B cell (primary cell): ENCODE results near the gene GALNT17. TPM values are rescaled to one million over a fixed set of nuclear protein-coding genes. Genes with fewer than 3 reads are reported as not detected.

Experiments used
- ATAC-seq: fragments of 200-7000 bp; cut with Tn5 transposase; one replicate; pipeline ENCODE4 v1.10.0; 2021; ENCODE audit warnings: low read depth, mild to moderate bottlenecking, moderate number of reproducible peaks, moderate library complexity
- CTCF ChIA-PET: fragments of 350-600 bp; sonication (Branson Sonifier 250); formaldehyde crosslinking; loops from one replicate; lab custom pipeline; 2021; ENCODE audit warnings: antibody characterized with exemption, inconsistent platforms; lab: Charles Lee
- POLR2A ChIA-PET: fragments of 350-600 bp; sonication (Branson Sonifier 250); formaldehyde crosslinking; loops from one replicate; lab custom pipeline; 2021; ENCODE audit warnings: antibody characterized with exemption; lab: Charles Lee
- DNase-seq: peaks from one replicate; pipeline ENCODE4 v3.0.0; 2013
- H2AFZ ChIP-seq: 2 replicates; pipeline ENCODE4 v1.6.1; 2012; ENCODE audit warnings: mild to moderate bottlenecking, low read depth, low read length; ENCODE audit not compliant: insufficient read depth, poor library complexity, severe bottlenecking
- H3K27ac ChIP-seq, 2 donors: 1 replicate in 1 of 2; 2 replicates in 1 of 2; pipeline ENCODE4 v1.5.1; 2012 to 2013; ENCODE audit warnings: low read length in 2 of 2, mild to moderate bottlenecking in 2 of 2, moderate library complexity in 1 of 2
- H3K27me3 ChIP-seq, 4 experiments: fragments of 200-600 bp in 1 of 4; sonication (generic) in 1 of 4; replicated peaks in 1 of 4; 1 replicate in 2 of 4; 2 replicates in 2 of 4; pipeline versions ENCODE4 v1.6.1 to v1.7.0; 2013 to 2016; ENCODE audit warnings: low read length in 3 of 4, mild to moderate bottlenecking in 2 of 4, mixed read lengths in 1 of 4, moderate library complexity in 1 of 4; ENCODE audit not compliant: insufficient read depth in 4 of 4, control insufficient read depth in 3 of 4; ENCODE audit errors: control extremely low read depth in 1 of 4
- H3K36me3 ChIP-seq, 2 experiments: replicated peaks in 1 of 2; 1 replicate in 1 of 2; 2 replicates in 1 of 2; pipeline versions ENCODE4 v1.6.1 to v1.7.1; 2013; ENCODE audit warnings: low read length in 1 of 2; ENCODE audit not compliant: insufficient read depth in 2 of 2, control insufficient read depth in 1 of 2; ENCODE audit errors: control extremely low read depth in 1 of 2, extremely low read depth in 1 of 2
- H3K4me1 ChIP-seq, 2 donors: fragments of 200-600 bp in 1 of 2; sonication (generic) in 1 of 2; 1 replicate in 1 of 2; 2 replicates in 1 of 2; pipeline versions ENCODE4 v1.5.1 to v1.6.1; 2013 to 2017; ENCODE audit warnings: low read length in 2 of 2; ENCODE audit not compliant: control insufficient read depth in 2 of 2, insufficient read depth in 2 of 2
- H3K4me2 ChIP-seq: replicated peaks from 2 replicates; pipeline ENCODE3; 2012; ENCODE audit warnings: mild to moderate bottlenecking, low read depth, low read length; ENCODE audit not compliant: poor library complexity, severe bottlenecking
- H3K4me3 ChIP-seq, 5 experiments: fragments of 200-600 bp in 1 of 5; sonication (generic) in 1 of 5; 1 replicate in 3 of 5; 2 replicates in 2 of 5; pipeline versions ENCODE4 v1.5.1 to v1.7.0; 2011 to 2016; ENCODE audit warnings: low read length in 4 of 5, mild to moderate bottlenecking in 4 of 5, low read depth in 2 of 5, control low read depth in 1 of 5, moderate library complexity in 1 of 5; ENCODE audit not compliant: insufficient read depth in 1 of 5; ENCODE audit errors: control extremely low read depth in 1 of 5, extremely low read depth in 1 of 5
- H3K79me2 ChIP-seq: fragments of 200-600 bp; sonication (generic); one replicate; pipeline ENCODE4 v1.6.0; 2016; ENCODE audit warnings: low read length; ENCODE audit not compliant: control insufficient read depth, insufficient read depth
- H3K9ac ChIP-seq: fragments of 200-600 bp; sonication (generic); 2 replicates; pipeline ENCODE4 v1.6.1; 2017; ENCODE audit warnings: mild to moderate bottlenecking, low read length, moderate library complexity
- H3K9me3 ChIP-seq, 3 donors: one replicate each; pipeline versions ENCODE4 v1.6.1 to v1.7.1; 2013; ENCODE audit warnings: low read length in 2 of 3; ENCODE audit not compliant: control insufficient read depth in 2 of 3, insufficient read depth in 1 of 3; ENCODE audit errors: control extremely low read depth in 1 of 3
- H4K20me1 ChIP-seq: 2 replicates; pipeline ENCODE4 v1.6.0; 2012; ENCODE audit warnings: mild to moderate bottlenecking, low read length; ENCODE audit not compliant: insufficient read depth, control insufficient read depth, poor library complexity, severe bottlenecking
- H3K27ac Mint-ChIP-seq: one replicate; pipeline ENCODE4 v1.8.0; 2021; ENCODE audit warnings: mixed read lengths
- H3K27me3 Mint-ChIP-seq: one replicate; pipeline ENCODE4 v1.8.0; 2021; ENCODE audit warnings: mixed read lengths
- H3K4me1 Mint-ChIP-seq: one replicate; pipeline ENCODE4 v1.8.0; 2021; ENCODE audit warnings: mixed read lengths
- H3K4me3 Mint-ChIP-seq: one replicate; pipeline ENCODE4 v1.8.0; 2021; ENCODE audit warnings: mixed read lengths
- H3K9me3 Mint-ChIP-seq: one replicate; pipeline ENCODE4 v1.8.0; 2022; ENCODE audit warnings: mixed read lengths; ENCODE audit not compliant: insufficient read depth
- CTCF ChIP-seq: fragments of 200-600 bp; IDR thresholded peaks from one replicate; pipeline ENCODE4 v1.8.0; 2022; ENCODE audit warnings: antibody characterized with exemption, mild to moderate bottlenecking
- EZH2 ChIP-seq: IDR thresholded peaks from 2 replicates; pipeline ENCODE4 v1.6.1; 2012; ENCODE audit warnings: borderline replicate concordance, low read depth, mild to moderate bottlenecking, moderate library complexity, low read length; ENCODE audit not compliant: insufficient read depth, poor library complexity, severe bottlenecking
- WGBS: methylation state at CpG from one replicate; pipeline ENCODE4 v1.1.5; 2013; ENCODE audit warnings: missing lambda C conversion rate; ENCODE audit not compliant: insufficient coverage; 5-methylcytosine and 5-hydroxymethylcytosine counted together
- intact Hi-C: fragments of 100-400 bp; cut with micrococcal nuclease; formaldehyde crosslinking; loops from one replicate; pipeline ENCODE4 v1.10.0; 2022
- polyA plus RNA-seq: library from polyadenylated mRNA; depleted of rRNA; stranded (reverse); fragments of >200 nt; gene quantifications from 2 replicates; pipeline ENCODE4 v1.2.3, GENCODE V29; 2012
- total RNA-seq, 2 donors: library from RNA; stranded (reverse); fragments of 120-200 nt in 1 of 2; gene quantifications; 1 replicate in 1 of 2; 2 replicates in 1 of 2; pipeline versions ENCODE4 v1.2.3 to v1.2.4, GENCODE V29; 2013 to 2022

Gene GALNT17
- total and polyA plus RNA-seq, 2 donors (not counting 1 experiment from before 2014, with no cell fraction given), result not detected

DNA sequence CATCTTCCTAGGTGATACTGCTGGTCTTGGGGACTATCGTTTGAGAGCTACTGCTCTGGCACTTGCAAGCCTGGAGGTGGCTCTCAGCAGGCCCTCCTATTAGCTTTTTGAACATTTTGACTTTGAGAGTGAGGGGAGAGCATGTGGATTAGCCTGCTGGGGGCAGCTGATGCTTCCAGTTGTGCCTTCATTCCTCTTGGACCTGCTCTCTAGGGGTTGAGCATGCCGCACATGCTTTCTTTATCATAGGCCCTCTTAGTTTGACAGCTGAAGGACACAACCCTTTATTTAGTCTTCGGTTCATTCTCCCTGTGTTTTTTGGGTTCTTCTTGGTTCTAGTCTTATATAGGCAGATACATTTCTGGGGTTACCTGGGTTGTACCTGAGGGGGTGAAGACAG is 132.1 kb downstream of the GALNT17 start:
- Histone ChIP-seq H3K4me3 (no peak overlapping the region), H4K20me1 (no peaks in the 10 kb centered on the region), H3K27ac (no peak overlapping the region), H3K4me1 (no peaks in the 10 kb centered on the region), H3K36me3 (no peaks in the 10 kb centered on the region), H2AFZ (no peak overlapping the region), H3K27me3 (no peaks in the 10 kb centered on the region), H3K4me2 (no peak overlapping the region), H3K79me2 (no peaks in the 10 kb centered on the region), H3K9me3 (peaks cover 0 to 36% (median 0%) of the 10 kb centered on the region in 3 donors), H3K9ac (no peak overlapping the region)
- WGBS, result 95% methylated on average over 2 of the region's 3 CpGs
- H3K27me3 Mint-ChIP-seq, result no peaks in the 10 kb centered on the region
- DNase-seq (no peak), ATAC-seq (no peak)
- POLR2A ChIA-PET, result no interaction called here
- intact Hi-C loops, result no loop called here
- CTCF ChIA-PET, result no interaction called here
- no peak overlapping the region for H3K27ac Mint-ChIP-seq
- H3K4me3 Mint-ChIP-seq, result no peak overlapping the region
- H3K9me3 Mint-ChIP-seq, result peaks cover 20% of the 10 kb centered on the region
- H3K4me1 Mint-ChIP-seq, result no peaks in the 10 kb centered on the region
- TF ChIP-seq EZH2 (no peak), CTCF (no peak)

DNA sequence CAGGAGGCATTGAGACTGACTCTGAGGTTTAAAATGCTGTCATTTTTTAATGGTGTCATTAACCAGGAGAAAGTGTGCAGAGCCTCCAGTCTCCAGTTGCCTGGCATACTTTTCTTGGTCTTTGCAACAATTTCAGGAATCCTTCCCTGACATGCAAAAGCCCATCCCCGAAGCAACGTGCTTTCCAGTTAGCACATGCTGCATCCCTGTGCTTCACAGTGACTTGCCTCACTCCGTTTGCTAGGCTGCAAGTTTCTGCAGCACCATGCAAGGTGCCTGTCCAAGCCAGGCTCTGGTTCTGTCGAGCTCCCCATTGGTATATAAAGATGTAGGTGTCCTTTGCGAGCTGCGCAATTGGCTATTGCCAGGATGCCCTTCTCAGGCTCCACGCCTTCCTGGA is 135.0 kb downstream of the GALNT17 start:
- DNase-seq, result no peak
- Histone ChIP-seq H3K79me2 (no peaks in the 10 kb centered on the region), H4K20me1 (no peaks in the 10 kb centered on the region), H3K4me2 (no peak overlapping the region), H3K36me3 (no peaks in the 10 kb centered on the region), H3K9me3 (peaks cover 0 to 29% (median 0%) of the 10 kb centered on the region in 3 donors), H3K27me3 (no peaks in the 10 kb centered on the region), H3K27ac (no peak overlapping the region), H3K4me3 (no peak overlapping the region), H3K9ac (no peak overlapping the region), H2AFZ (no peak overlapping the region), H3K4me1 (no peaks in the 10 kb centered on the region)
- Mint-ChIP-seq H3K27me3 (no peaks in the 10 kb centered on the region), H3K4me3 (no peak overlapping the region), H3K4me1 (no peaks in the 10 kb centered on the region), H3K27ac (no peak overlapping the region), H3K9me3 (peaks cover 18% of the 10 kb centered on the region)
- no peak for ATAC-seq
- TF ChIP-seq CTCF, result no peak
- no peak for TF ChIP-seq EZH2
- intact Hi-C loops, result no loop called here
- CTCF ChIA-PET, result no interaction called here
- 76% methylated on average over 6 of the region's 7 CpGs for WGBS
- POLR2A ChIA-PET, result no interaction called here
